SH-SY5Y (cell line): ENCODE results near the gene PSTPIP1.

ENCODE experiments used
- GATA2 ChIP-seq: IDR thresholded peaks from 2 replicates; pipeline ENCODE4 v1.6.1; 2011; ENCODE audit warnings: mild to moderate bottlenecking, low read depth, low read length
- GATA3 ChIP-seq: IDR thresholded peaks from 2 replicates; pipeline ENCODE4 v1.6.1; 2011; ENCODE audit warnings: low read depth, mild to moderate bottlenecking, low read length, moderate library complexity

Gene PSTPIP1

DNA sequence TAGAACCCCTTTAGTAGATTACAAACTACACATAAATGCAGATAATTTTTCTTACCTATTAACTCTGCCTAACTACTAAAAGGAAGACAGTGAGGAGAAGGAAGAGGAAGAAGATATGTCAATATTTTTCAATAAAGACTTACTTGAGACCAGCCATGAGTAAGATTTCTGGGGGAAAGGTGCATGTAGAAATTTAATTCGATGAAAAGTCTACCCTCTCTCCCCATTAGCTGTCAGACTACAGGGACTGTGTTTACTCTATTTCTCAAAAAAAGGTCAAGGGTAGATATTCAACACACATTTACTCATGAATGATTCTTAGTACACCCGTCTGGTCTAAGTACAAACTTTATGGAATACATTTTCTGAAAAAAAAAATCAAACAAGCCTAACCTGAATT, 69.1 kb downstream of the PSTPIP1 start:
- TF ChIP-seq GATA2 = no peak
- TF ChIP-seq GATA3 = no peak

DNA sequence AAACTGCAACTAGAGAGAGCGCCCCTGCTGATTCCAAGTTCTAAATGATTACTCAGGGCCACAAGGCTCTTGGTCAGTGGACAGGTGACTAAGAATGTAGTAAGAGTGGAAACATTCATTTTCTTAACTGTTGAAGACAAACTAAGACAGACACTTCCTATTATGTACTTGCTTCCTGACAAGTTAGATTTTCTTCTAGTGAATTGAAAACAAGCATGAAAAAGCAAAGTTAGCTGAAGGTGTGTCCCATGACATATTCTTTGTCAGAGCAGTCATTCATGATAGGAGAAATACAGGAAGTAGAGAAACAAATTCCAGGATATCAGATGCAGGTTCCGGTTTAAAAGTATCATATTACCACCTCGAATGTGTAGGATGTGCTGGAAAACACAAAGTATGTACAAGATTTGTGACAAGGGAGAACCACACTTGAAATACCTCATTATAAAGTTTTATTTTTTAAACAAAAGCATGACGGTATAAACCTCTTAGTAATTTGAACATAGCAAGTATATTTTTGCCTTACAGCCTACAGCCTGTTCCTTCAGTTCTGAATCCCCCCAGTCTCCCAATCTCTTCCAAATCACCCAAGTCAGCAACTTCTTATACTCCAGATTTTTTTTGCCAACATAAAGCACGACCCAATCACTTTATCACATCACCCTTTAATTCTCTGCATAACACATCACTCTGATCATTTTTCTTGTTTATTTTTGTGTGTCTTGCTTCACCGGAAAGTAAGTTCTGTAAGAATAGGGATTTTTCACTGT, 69.8 kb downstream of the PSTPIP1 start:
- TF ChIP-seq GATA2 (no peak), GATA3 (no peak)

GRCh38 chr15:77066971-77067690, 72.2 kb downstream of the PSTPIP1 start:
- no peak for TF ChIP-seq GATA2
- no peak for TF ChIP-seq GATA3

- no peak for TF ChIP-seq GATA3
- TF ChIP-seq GATA2 = no peak
These were observed 72.9 kb downstream of the PSTPIP1 start for GRCh38 chr15:77067691-77068367.

GRCh38 chr15:77068633-77069032, 73.7 kb downstream of the PSTPIP1 start:
- no peak for TF ChIP-seq GATA2
- no peak for TF ChIP-seq GATA3

- no peak for TF ChIP-seq GATA2
- TF ChIP-seq GATA3 = no peak
These were observed 74.7 kb downstream of the PSTPIP1 start for GRCh38 chr15:77069521-77070121.

DNA sequence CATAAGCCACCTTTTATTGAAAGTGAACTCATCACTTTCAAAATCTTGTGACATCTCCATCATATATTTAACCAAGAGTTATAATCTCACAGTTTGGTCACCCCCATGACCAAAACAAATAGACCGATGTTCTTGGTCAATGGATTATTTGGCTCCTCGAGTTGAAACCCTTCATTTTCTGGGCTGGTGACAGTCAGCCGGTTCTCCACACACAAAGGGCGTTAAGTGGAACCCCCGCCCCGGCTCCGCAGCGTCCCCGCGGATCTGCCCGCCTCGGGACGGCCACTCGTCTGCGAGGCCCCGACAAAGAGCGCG, 75.2 kb downstream of the PSTPIP1 start:
- TF ChIP-seq GATA2 = no peak
- no peak for TF ChIP-seq GATA3

DNA sequence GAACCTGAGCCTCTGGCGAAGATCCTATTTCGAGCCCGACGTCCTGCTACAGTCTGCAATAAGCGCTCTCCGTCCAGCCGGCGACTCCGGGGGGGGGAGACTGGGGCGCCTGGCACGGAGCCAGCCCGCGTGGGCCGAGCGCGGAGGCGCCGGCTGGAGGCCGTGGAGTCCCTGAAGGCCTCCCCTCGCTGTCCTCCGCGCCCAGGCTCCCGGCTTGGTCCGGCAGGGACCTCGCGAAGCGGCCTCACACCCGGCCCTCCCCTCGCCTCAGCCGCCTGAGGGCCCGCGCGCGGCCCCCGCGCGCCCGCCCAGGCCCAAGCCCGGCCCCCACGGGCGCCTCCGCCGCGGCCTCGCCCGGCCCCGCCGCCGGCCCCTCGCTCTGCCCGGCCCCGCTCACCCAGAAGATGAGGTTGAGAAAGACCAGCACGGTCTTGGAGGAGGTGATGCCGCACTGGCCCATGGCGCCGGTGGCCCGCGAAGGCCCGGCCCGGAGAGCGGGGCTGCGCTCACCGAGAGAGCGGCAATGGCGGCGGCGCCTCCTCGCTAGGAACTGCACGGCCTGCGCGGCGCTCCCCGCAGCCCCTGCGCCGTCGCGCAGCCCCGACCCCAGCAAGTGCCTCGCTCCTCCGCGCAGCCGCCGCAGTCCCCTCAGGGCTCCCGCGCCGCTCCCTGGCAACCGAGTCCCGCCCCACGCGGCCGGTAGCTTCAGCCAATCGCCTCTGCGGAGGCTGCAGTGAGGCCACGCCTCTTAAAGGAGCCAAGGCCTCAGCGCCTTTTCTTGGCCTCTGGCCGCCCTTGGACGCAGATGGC, 75.8 kb downstream of the PSTPIP1 start, which contains the start of gene TSPAN3:
Gene TSPAN3, minus strand, starts transcription at position 615 of the 810 bp plus-strand sequence. Its CDS starts 155 bp downstream, at position 460.
- TF ChIP-seq GATA3 (no peak), GATA2 (no peak)

GRCh38 chr15:77071305-77072223, 76.6 kb downstream of the PSTPIP1 start:
- TF ChIP-seq GATA3 (no peak), GATA2 (no peak)

DNA sequence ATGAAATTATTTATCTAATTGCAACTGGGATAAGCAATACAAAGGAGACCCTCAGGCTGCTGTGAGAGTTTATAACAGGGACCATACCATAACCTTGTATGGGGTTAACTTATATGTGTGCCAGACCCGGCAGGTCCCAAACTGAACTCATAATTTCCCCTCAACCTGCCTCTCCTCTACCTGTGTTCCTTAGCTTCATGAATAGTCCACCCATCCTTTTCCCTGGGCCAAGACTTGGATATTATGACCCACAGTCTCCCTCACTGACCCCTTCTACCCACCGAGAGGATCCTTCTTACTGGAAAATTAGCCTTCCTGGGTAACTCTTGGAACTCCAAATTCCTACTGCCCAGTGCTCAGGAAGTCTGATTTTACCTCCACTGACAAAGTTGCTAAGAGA, 79.4 kb downstream of the PSTPIP1 start:
- TF ChIP-seq GATA3 (no peak), GATA2 (no peak)

DNA sequence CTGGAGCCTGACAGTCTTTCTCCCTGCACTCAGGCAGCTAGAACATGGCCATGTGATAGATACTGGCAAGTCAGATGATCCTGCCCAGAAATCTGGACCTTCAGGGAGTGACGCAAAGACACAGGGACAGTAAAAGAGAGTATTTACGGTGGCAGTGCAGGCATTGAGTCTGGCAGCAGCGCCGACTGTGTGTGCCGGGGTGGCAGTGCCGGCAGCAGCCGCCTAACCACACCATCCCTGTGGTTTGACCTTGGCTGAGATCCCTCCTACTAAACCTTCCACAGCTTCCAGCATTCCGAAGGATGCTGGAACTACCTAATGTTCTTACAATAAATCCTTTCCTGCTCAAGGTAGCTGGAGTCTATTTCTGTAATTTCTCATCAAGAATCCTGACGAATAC, 80.6 kb downstream of the PSTPIP1 start:
- TF ChIP-seq GATA3 = no peak

DNA sequence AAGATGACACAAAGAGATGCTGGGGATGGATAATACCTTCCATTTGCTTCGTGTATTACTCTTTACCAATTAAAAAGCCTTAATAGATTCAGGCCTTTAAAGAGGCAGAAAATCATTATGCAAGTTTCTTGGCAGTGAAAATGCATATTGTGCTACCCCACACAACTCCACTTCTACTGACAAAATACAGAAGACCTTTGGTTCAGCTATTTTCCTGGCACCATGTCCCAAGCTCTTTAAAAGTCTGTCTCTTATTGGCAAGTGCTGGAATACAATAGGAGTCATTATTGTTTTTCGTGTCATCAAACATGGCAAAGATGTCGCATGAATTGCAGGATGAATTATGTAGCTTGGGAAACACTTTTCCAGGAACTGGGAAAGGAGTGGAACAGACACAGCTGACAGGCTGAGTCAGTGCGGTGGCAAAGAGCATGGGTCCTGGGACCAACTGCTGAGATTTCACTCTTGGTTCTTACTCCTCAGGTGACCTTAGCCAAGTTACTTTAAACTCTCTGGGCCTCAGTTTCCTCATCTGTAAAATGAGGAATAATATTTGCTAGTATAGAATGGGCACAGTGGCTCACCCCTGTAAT, 81.5 kb downstream of the PSTPIP1 start:
- TF ChIP-seq GATA2 (no peak), GATA3 (no peak)
